ENCODE data around the gene THAP12.
"Not testable (repeated sequence)": the region's sequence is repeated elsewhere in the genome, so short reads cannot be mapped to it uniquely, and the experiment has no call there.

Gene THAP12, protein sequence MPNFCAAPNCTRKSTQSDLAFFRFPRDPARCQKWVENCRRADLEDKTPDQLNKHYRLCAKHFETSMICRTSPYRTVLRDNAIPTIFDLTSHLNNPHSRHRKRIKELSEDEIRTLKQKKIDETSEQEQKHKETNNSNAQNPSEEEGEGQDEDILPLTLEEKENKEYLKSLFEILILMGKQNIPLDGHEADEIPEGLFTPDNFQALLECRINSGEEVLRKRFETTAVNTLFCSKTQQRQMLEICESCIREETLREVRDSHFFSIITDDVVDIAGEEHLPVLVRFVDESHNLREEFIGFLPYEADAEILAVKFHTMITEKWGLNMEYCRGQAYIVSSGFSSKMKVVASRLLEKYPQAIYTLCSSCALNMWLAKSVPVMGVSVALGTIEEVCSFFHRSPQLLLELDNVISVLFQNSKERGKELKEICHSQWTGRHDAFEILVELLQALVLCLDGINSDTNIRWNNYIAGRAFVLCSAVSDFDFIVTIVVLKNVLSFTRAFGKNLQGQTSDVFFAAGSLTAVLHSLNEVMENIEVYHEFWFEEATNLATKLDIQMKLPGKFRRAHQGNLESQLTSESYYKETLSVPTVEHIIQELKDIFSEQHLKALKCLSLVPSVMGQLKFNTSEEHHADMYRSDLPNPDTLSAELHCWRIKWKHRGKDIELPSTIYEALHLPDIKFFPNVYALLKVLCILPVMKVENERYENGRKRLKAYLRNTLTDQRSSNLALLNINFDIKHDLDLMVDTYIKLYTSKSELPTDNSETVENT

GRCh38 chr11:76380977-76381719 is at the start of gene THAP12, which contains the start of gene GVQW3:
THAP12 (minus strand) TSS chr11:76381132; CDS start chr11:76380836, 296 bp downstream.
GVQW3 (plus strand) TSS chr11:76381323; CDS start chr11:76381829, 506 bp downstream.
- peak; percentile 96 for DNase-seq

DNA sequence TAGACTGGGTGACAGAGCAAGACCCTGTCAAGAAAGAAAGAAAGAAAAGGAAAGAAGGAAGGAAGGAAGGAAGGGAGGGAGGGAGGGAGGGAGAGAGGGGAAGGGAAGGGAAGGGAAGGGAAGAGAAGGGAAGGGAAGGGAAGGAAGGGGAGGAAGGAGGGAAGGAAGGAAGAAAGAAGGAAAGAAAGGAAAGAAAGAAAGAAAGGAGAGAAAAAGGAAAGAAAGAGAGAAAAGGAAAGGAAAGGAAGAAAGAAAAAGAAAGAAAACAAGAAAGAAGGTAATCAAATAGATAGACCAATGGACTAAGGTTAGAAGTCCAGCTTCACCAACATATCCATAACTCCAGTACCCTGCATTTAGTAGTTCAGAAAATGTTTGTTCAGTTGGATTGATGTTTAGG is 45.7 kb upstream of the THAP12 start:
- DNase-seq, result no peak

DNA sequence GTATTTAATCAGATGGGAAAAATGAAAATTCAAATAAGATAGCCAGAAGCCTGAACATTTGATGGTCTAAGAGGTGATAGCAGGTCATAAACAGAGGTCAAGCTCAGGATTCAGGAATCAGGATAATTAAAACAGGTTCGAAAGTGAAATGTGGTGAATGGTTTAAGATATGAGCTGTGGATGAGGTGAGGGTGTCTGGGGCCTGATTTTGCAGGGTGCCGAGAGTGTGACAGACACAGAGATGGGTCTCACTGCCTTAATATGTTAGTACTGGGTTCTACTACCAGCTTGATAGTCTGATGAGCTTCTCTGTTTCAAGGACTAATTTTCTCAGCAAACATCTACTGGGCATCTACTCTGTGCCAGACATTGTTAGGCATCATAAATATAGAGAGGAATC is 44.0 kb upstream of the THAP12 start:
- no peak for DNase-seq

GRCh38 chr11:76424379-76424778 is 43.4 kb upstream of the THAP12 start:
- no peak for DNase-seq

DNA sequence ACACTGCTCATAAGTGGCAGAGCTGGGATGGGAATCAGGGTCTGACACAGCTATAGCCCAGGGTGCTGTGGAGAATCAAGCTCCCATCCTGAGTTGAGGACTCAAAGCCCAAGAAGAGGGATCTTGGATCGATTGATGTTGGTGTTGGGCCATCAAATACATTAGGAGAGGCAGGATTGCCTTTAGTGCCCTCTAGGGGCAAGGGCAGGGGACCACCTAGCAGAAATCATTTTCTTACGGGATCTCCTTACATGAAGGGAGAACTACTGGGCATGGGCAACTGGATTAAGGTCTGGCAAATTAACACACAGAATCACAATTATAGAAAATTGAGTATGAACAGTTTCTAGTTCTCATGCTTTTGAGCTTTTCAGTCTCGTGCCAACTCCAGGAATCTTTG is 39.0 kb upstream of the THAP12 start:
- DNase-seq, result peak; percentile 30

DNA sequence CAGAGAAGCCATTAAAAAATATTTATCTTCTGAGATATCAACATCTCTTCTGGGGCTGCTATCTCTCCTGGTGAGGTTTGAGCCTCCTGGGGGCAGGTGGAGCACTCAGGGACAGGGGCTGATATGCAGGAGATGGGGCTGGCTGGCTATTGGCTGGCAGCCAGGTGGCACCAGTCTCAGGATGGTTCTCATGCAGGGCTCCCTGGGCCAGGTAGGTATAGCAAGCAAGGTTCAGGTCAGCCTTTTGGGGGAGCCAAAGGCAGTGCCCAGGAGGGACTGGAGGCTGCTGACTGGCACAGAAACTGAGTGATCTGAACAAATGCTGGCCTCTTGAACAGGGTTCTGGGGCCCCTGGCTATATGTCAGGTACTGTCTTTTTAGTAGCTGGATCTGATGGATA is 34.1 kb upstream of the THAP12 start:
- no peak for DNase-seq

- DNase-seq, result no peak
Observed at GRCh38 chr11:76410851-76411357, 30.0 kb upstream of the THAP12 start.

DNA sequence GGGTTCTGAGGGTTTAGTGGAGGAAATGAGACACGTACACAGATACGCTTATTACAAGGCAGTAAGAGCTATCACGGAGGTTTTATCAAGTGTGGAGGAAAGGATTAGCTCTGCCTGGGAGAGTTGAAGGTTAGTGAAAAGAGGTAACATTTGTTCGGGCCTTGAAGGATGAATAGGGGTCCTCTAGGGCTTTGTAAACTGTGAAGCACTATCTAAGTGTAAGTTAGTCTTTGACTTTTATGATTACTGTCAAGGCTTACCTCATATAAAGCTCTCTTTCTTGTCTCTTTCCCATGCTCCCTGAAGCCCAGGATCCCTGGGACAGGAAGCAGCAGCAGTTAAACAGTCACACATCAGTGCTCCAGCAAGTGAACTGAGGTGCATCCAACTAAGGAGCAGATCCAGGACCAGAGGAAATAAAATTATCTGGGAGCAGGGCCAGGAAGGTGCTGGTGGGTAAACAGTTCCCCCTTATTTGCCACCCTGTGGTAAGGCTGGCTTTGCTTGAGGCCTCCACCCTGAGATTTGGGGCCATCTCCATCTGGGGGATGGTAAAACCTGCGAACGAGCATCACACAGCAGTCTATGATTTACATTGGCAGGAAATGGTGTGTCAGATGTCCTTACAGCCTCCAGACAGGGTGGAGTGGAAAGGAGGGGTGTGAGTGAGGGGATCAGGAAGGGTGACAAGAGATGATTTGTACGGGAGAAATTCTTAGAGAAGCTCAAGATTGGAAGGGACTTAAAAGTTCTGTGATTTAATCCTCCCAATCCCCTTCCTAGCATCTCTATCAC is 27.4 kb upstream of the THAP12 start:
- DNase-seq, result no peak

GRCh38 chr11:76406359-76406758 is 25.4 kb upstream of the THAP12 start:
- no peak for DNase-seq

GRCh38 chr11:76401484-76401883 is 20.6 kb upstream of the THAP12 start:
- not testable (repeated sequence) for DNase-seq

DNA sequence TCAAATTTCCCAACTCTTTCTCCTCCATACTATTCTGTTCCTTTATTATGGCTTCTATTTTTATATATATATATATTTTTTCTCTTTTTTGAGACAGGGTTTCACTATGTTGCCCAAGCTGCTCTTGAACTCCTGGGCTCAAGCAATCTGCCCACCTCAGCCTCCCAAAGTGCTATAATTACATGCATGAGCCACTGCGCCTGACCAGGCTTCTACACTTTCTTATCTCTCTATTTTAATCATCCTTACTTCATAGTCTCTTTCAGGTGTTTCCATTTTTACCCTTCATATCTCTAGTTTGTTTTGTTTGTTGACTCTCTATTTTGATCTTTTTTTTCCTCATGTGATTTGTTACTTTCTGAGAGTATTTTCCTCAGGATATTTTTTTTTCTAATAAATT is 20.0 kb upstream of the THAP12 start:
- DNase-seq, result no peak

GRCh38 chr11:76397383-76397782 is 16.5 kb upstream of the THAP12 start:
- no peak for DNase-seq

- no peak for DNase-seq
Observed at GRCh38 chr11:76395296-76395695, 14.4 kb upstream of the THAP12 start.

DNA sequence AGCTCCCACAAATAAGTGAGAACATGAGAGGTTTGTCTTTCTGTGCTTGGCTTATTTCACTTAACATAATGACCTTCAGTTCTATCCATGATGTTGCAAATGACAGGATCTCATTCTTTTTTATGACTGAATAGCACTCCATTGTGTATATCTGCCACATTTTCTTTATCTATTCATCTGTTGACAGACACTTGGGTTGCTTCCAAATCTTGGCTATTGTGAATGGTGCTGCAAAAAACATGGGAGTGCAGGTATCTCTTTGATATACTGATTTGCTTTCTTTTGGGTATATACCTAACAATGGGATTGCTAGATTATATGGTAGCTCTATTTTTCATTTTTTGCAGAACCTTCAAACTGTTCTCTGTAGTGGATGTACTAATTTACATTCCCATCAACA is 13.5 kb upstream of the THAP12 start:
- no peak for DNase-seq

DNA sequence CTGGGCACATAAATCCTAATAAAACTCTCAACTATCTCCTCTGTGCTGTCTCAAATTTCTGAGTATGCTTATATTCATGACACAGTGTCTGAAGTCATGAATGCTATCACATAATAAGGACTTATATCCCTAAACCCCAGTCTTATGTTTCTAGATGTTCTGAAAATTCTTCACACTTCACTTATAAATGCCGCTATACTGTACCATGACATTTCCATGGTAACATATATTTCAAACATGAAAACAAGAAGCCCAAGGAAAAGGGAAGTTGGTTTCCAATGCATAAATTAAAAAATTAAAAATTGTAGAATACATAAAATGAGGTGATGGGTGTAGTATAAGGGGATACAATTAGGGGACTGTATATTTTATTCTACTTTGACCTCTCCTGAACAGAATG is 11.9 kb upstream of the THAP12 start:
- peak; percentile 64 for DNase-seq

DNA sequence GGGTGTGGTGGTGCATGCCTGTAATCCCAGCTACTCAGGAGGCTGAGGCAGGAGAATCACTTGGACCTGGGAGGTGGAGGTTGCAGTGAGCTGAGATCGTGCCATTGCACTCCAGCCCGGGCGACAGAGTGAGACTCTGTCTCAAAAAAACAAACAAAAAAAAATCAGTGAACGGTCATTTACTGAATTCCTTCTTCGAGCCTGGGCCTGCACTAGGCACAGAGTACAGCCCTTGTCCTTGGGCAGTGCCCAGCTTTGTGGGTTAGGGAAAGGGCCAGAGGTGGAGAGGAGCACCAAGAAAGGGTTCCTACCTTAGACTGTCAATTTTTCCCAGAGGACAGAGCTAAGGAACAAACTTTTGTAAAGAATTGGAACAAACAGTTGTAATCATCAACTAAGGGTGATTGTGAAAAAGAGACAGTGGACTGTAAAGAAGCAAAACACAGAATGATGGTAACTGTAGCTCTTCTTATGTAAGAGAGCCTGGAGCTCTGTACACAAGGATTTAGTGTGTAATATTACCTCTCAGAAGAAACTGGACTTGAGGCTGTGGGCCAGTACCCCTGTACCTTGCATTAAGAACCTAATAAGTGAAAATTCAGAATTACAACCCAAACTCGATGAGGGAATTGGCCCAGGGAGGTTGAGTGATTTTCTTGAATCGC is 11.0 kb upstream of the THAP12 start:
- DNase-seq, result no peak

DNA sequence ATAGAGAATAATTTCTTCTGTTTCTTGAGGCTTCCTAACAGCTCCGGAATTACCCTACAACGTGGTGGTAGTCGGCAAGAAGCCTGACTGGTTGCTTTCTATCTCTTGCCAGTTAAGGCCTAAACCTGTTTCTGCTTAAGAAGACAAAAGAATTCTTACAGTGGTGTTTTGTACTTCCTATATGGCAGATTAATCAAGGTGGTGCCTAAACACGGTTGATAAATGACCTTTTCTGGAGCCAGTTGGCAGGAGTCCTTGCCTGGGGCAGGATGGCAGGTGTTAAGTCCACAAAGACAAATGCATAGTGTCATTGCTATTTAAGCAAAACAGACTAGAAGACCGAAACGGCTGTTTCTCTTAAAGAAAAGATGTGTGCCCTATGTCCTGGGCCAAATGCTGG is 10.1 kb upstream of the THAP12 start:
- DNase-seq, result no peak

DNA sequence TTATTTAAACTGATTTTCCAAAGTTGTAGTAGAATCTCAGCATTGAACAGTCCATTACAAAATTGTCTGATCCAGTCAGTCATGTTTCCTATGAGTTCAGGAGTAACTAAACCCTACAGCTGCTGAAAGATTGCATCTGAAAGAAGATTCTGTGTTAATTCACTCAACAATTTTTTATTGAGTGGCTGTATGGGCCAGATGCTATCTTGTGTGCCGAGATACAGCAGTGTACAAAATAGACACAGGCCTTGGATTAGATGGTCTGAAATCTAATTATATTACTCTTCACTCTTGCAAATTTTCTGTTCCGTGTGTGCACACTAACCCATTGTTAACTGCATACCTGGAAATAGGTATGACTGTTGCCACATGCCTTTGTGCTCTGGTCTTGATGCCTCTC is 7.5 kb upstream of the THAP12 start:
- DNase-seq, result no peak

- no peak for DNase-seq
Observed at GRCh38 chr11:76385903-76386302, 5.0 kb upstream of the THAP12 start.

GRCh38 chr11:76382209-76382608 is 1.3 kb upstream of the THAP12 start:
- DNase-seq, result no peak

- peak; percentile 11 for DNase-seq
Observed at GRCh38 chr11:76380159-76380976, 564 bp downstream of the THAP12 start.
